Medulla oblongata (tissue), 1 donor: Measurements from ENCODE around the gene NPAS1.
A peak's percentile ranks its signal among the peaks of the same experiment; 100 is the strongest.
"Not testable (repeated sequence)": the region's sequence is repeated elsewhere in the genome, so short reads cannot be mapped to it uniquely, and the experiment has no call there.

Experiments
- DNase-seq: peaks from one replicate; pipeline ENCODE4 v3.0.0-alpha.2; 2015; ENCODE audit errors: extremely low spot score

The NPAS1 gene

GRCh38 chr19:47045867-47046470 lies 26.3 kb downstream of the NPAS1 start:
- DNase-seq = no peak

GRCh38 chr19:47047272-47047762 lies 27.7 kb downstream of the NPAS1 start:
- no peak for DNase-seq

DNA sequence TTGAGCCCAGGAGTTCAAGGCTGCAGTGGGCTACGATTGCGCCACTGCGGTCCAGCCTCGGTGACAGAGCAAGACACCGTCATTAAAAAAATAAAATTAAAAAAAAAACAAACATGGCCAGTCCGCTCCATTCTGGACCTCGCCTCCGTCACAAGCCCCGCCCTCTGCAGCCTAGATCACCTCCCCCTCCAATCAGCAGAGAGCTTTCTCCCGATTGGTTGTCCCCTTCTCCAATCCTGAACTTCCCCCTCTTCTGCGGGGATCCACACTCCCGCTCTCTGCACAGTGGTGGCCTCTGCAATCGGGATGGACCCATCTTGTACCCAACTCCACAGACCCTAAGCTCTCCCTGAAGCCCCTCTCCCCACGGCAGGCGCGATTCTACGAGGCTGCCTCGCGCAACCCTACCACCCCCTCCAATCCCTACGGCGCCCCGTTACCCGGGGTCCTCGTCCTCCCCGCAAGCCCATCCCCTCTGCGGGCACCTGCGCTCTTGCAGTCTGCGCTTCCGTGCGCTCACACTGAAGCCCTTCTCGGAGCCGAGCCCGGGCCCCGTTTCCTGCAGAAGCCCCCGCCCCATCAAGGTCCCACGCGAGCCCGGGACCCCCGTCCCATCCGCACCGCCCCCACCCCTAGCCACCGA lies 28.2 kb downstream of the NPAS1 start:
- DNase-seq = peak; percentile 93

- no peak for DNase-seq
These were observed 29.7 kb downstream of the NPAS1 start for GRCh38 chr19:47049307-47049700.

DNA sequence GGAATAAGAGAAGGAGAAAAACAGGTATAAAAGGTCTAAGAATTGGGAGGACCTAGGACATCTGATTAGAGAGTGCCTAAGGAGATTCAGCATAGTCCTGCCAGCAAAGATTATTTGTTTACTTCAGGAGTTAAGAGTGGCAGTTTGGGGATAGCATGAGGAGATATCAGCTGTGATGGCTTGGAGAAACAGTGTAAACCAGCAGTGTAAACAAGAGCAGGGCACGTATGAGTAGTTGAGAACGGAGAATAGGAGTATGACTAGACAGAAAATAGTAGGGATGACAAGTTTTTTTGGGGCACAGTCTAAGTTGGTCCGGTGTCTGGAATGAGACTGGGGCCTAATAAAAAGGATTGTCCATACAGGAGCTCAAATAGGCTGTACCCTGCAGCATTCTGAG lies 30.9 kb downstream of the NPAS1 start:
- not testable (repeated sequence) for DNase-seq

DNA sequence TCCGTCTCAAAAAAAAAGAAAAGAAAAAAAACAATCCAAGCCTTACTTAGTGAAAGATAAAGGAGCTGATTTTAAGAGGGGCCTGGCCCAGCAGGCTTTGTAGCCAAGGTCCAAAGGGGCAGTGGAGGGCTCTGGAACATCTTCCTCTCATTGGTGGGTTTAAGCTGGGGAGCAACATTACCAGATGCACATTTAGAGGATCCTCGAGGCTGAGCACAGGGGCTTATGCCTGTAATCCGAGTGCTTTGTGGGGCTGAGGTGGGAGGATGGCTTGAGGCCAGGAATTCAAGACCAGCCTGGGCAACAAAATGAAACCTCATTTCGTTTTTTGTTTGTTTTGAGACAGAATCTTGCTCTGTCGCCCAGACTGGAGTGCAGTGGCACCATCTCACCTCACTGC lies 36.8 kb downstream of the NPAS1 start:
- no peak for DNase-seq

DNA sequence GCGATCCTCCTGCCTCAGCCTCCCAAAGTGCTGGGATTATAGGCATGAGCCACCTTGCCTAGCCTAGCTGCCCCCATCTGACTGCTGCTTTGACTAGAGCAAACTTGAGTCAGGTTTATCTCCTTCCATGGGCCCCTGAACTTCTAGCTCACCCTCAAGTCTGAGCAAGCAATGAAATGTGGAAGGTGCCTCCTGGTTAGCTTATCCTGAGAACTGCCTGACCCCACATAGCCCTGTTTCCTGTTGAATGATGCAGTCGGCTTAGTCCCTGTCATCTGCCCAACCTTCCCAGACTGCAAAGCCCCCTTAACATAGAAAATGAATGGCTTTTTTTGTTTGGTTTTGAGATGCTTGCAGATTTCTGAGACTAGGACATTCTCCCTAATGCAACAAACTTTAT lies 37.7 kb downstream of the NPAS1 start:
- no peak for DNase-seq

DNA sequence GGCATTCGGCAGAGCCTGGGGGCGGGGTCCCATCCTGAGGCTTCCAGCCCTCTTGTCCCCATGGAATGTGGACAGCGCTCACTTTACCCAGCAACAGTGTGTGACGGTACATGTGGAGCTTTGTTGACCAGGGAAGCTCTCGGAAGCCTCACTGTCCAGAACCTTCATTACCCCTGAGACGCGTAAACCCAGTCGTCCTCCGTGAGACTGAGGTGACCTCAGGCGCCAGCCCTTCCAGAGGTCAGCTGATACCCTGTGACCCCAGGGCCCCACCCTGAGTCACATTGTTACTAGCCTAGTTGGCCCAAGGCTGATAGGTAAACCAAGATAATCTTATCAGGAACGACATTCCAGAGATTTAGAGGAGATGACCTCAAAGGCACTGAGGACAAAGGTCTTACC lies 39.0 kb downstream of the NPAS1 start:
- no peak for DNase-seq

GRCh38 chr19:47063874-47064273 lies 44.2 kb downstream of the NPAS1 start:
- peak; percentile 16 for DNase-seq

DNA sequence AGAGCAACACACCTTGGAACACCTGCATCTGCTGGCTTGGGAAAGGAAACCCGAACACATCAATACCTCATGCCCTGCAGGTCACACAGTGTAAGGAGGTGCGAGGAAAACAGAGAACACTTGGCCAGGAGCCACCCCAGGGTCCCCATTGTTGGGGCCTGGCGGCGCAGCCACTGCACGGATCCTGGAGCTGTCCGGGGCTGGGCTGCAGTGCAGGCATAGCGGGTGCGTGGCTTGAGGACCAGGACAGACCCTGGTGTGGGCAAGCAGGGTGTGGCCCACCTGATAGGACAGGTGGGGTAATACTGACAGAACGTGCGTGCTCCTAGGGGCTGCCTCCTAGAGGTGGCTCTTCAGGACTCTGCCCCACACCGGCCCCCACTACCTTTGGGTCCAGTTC lies 45.6 kb downstream of the NPAS1 start:
- DNase-seq = no peak

GRCh38 chr19:47066376-47067214 lies 47.0 kb downstream of the NPAS1 start:
- no peak for DNase-seq

DNA sequence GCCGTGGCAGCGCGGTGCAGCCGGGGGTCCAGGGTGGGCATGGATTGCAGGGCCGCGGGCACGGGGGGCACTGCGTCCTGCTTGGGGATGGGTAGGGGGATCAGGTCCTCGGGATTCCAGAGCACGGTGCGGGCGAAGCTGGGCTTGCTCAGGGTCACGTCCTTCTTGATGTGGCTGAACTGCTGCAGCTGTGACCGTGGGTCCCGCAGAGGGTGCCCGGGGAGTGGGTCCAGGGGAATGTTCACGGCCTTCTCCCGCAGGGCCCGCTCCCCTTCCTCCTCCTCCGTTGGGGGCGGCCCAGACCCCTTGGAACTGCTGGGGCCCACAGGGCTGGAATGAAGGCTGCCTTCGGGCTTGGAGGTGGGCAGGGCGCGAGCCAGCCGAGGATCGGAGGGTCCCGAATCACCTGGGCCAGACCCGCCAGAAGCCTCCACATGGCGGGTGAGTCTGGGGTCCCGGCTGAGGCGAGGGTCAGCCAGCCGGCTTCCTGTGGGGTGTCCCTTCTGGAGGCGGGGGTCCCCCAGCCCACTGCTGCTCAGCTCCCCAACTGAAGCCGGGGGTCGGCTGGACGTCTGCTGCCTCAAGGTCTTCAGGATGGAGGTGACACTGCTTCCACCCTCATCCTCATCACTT lies 47.7 kb downstream of the NPAS1 start:
- DNase-seq = no peak

- no peak for DNase-seq
These were observed 48.6 kb downstream of the NPAS1 start for GRCh38 chr19:47068246-47068645.

GRCh38 chr19:47068876-47069406 lies 49.3 kb downstream of the NPAS1 start:
- DNase-seq = no peak

- DNase-seq = no peak
These were observed 50.2 kb downstream of the NPAS1 start for GRCh38 chr19:47069795-47070194.

- no peak for DNase-seq
These were observed 51.1 kb downstream of the NPAS1 start for GRCh38 chr19:47070756-47071155.

DNA sequence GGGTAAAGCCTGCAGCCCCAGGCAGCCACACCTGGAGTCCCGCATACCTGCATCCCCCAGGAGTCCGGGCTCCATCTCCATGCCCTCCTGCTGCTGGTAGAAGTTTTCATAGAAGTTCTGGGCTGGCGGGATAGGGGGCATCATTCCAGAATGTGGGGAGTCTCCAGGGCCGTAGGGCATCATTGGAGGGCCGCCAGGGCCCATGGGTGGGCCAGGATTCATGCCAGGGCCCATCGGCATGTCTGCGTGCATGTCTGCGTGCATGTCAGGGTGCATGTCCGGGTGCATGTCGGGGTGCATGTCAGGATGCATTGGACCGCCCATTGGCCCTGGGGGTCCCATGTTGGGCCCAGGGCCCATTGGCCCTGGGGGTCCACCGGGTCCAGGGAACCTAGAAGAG lies 52.1 kb downstream of the NPAS1 start:
- DNase-seq = no peak

GRCh38 chr19:47072323-47072722 lies 52.7 kb downstream of the NPAS1 start:
- DNase-seq = no peak

DNA sequence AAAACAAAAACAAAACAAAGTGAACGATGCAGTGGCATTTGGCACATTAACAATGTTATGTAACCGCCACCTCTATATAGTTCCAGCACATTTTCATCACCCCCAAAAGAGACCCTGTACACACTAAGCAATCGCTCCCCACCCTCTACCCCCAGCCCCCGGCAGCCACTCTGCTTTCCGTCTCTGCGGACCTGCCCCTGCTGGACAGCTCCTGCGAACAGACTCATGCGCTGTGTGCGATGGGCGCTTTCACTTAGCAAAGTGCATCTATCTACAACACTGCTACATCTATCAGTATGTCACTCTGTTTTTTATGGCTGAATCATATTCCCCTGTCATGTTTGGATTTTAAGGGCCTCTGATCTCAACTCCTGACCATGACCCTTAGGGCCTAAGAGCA lies 53.9 kb downstream of the NPAS1 start:
- DNase-seq = no peak

GRCh38 chr19:47074621-47075020 lies 55.0 kb downstream of the NPAS1 start:
- no peak for DNase-seq

- DNase-seq = no peak
These were observed 55.7 kb downstream of the NPAS1 start for GRCh38 chr19:47075179-47075810.

DNA sequence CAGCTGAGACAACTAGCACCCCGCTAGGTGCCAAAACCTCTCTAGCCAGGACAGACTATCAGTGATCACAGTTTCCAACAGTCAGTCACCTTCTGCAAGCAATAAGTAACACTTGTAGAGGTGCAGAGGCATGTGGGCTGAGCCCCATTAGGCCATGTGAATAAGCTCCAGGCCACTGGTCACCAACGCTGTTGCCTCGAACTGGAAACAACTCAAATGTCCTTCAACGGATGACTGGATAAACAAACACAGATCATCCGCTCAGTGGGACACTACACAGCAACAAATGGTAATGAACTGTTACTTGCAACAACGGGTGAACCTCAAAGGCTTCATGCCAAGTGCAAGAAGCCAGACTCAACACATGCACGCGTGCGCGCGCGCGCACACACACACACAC lies 56.3 kb downstream of the NPAS1 start:
- DNase-seq = no peak
